ENCODE data around the gene FPGT. TPM values are rescaled to one million over a fixed set of nuclear protein-coding genes. Genes with fewer than 3 reads are reported as not detected.
"Not testable (repeated sequence)": the region's sequence is repeated elsewhere in the genome, so short reads cannot be mapped to it uniquely, and the experiment has no call there.

Gene FPGT
- 10.7 and 18.2 TPM in 2 replicates for total RNA-seq

DNA sequence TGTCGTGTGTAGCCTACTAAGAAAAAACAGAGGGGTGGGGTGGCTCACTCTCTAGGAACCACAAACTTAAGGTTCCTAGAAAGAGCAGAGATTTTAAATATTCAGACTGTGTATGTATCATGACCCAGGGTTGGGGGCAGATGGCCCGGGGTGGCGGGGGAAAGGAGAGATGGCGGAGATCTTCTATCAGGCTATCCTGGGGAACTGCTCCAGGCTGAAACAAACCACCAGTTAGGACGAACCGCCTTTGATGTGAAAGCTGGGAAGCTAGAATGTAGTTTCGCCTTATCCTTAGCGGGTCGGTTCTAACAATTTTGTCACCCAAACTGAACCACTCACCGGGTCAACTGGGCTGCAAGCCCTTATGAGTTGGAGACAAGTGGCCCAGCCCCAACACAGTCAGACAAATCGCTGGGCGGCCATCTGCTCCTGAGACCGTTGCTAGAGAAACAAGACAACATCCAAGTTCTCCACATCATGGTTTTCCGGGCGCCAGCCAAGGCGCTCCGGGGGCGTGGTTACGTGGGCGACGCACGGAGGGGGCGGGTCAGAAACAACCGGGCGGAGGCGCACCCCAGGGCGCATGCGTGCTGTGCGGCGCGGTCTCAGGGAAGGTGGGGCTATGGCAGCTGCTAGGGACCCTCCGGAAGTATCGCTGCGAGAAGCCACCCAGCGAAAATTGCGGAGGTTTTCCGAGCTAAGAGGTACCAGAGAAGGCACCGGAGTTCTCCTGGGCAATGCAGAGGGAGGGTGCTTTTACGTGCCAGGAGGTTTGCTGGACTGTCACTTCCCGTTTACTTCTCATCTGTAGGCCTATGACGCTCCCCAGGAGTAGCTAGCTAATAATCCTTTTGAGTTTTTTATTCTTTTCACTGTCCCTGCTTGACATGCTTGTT, at the start of gene FPGT, which contains the start of gene LRRIQ3:
FPGT (plus strand) TSS at position 586 of the 896 bp plus-strand sequence; CDS start at position 623, 37 bp downstream.
LRRIQ3 (minus strand) TSS at position 520 of the 896 bp plus-strand sequence. CDS start 14,492 bp downstream, outside the sequence.
- DNase-seq, result peak; percentile 97

DNA sequence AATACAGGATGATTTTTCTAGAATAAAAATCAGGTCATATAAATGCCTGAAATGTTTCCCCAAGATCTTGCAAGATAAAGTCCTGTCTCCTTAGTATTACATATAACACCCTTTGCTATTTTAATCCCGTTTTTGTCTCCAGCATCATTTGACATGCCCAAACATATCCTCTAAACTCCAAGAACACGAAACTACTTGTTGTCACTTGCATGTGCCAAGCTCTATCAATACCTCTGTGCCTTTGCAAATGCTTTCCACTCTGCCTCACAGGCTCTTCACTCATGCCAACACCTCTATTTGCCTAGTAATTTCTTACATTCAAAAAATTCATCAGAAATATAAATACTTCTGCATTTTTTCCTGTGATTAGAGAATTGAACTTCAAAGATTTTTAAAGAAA, 38.0 kb upstream of the FPGT start:
- DNase-seq, result no peak

DNA sequence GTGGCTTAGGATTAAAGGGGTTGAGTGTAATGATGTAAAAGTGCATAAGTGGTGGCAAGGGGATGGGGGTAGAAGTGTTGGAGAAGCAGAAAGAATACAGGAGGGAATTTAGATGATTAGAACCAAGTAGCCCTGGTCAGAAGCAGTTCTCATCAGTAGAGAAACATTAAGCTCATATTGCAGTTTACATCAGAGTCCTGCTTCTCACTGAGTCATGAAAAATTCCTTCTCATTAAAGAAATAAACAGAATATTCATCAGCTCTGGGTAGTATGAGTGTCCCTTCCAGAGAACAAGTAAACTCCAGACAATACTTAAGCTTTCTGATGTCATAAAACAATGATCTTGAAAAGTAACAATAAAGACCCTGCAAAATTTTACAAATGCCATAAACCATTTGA, 36.5 kb upstream of the FPGT start:
- DNase-seq, result no peak

DNA sequence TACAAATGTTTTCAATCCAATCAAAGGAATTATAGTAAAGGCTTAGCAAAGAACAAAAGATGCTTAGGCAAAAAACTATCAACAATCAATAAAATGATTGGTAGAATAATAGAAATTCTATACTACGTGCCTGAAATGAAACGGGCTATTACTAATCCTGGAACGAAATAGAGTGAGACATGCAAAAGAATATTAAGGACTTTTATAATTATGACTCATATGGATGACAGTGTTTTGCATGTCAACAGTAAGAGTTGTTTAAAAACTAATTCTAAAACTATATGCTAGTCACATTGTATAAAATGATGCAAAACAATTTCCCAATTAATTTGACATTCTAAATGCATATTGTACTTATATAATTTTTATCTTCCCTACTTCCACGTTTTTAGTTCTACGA, 35.7 kb upstream of the FPGT start:
- no peak for DNase-seq

DNA sequence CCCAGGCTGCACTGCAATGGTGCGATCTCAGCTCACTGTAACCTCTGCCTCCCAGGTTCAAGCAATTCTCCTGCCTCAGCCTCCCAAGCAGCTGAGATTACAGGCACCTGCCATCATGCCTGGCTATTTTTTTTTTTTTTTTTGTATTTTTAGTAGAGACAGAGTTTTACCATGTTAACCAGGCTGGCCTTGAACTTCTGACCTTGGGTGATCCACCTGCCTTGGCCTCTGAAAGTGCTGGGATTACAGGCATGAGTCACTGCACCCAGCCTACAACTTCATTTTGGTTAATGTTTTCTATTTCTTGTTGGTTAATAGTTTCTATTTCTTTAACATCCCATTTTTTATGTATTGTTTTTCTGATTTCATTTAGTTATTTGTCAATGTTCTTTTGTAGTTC, 23.6 kb upstream of the FPGT start:
- DNase-seq, result not testable (repeated sequence)

DNA sequence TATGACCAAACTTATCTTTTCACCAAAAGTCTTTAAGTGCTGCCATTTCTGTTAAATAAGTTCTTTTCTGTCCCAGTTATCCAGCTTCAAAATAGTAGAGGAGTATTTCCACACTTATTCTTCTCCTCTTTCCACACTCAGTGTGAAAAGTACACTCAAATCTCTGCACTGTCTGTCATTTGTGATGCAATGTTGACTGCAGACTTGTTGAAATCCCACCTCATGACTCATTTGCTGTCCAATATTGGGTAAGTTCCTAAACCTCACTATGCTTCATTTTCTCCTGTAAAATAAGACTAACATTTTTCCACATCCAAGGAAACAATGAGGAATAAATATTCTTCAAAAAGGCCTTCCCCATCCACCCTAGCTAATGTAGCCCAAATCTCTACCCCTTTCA, 17.6 kb upstream of the FPGT start:
- no peak for DNase-seq

DNA sequence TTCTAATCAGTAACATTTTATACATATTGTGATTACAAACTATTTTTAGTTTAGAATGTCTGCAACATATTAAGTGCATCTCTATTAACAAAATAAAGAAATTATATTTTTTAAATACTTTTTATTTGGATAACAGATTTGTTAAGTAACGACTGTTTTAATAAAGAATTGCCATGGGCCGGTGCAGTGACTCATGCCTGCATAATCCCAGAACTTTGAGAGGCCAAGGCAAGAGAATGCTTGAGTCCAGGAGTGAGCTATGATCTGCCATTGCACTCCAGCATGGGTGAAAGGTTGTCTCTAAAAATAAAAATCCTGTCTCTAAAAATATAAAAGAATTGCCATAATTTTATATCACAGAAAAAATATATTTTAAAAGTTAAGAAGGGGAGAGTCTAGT, 4.1 kb upstream of the FPGT start:
- DNase-seq, result no peak

DNA sequence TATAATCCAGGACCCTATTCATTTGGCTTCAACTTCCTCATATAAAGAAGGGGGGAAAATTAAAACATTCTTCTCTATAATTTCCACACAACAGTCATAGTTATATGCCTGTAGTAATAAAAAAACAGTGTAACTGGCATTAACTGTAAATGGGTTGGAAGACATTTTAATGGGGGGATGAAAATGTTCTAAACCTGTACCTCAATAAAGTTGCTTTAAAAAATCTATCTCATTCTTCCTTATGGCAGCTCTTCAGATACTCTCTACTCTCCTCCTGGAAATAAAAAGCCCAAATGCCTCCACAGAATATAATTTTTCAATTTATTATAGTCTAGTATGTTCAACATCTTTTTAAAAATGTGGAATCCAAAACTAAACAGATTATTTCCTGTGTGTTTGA, 2.7 kb upstream of the FPGT start:
- DNase-seq, result no peak

DNA sequence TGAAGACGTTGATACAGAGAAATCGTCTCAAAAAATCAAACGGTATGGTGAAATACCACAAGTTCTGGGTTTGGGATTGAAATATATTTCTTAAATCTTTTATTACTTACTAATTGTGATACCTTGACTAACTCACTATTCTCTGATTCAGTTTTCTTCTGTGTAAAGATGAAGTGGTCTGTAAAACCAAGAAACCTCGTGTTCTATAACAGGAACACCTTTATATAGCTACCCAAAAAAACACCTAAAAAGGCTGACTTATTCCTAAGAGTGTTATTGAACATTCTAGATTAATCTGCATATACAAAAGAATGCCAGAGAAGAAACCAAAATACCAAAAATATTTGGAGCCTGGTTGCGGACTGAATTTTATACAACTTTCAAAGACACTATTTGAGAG, 787 bp upstream of the FPGT start:
- no peak for DNase-seq

DNA sequence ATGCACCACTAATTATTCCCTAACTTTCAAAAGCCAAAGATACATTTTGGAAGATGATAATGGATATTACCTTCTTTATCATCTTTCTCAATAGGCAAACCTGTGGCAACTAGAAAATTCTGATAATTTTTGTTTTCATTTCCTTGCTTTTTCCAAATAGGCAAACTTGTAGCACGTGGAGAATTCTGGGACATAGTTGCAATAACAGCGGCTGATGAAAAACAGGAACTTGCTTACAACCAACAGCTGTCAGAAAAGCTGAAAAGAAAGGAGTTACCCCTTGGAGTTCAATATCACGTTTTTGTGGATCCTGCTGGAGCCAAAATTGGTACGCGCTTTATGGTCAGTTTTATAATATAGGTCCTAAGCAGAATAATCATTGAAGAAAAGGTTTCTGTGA, 1.5 kb downstream of the FPGT start:
- no peak for DNase-seq

DNA sequence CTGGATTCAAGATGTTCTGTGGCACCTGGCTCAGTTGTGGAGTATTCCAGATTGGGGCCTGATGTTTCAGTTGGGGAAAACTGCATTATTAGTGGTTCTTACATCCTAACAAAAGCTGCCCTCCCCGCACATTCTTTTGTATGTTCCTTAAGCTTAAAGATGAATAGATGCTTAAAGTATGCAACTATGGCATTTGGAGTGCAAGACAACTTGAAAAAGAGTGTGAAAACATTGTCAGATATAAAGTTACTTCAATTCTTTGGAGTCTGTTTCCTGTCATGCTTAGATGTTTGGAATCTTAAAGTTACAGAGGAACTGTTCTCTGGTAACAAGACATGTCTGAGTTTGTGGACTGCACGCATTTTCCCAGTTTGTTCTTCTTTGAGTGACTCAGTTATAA, 7.2 kb downstream of the FPGT start:
- DNase-seq, result no peak

DNA sequence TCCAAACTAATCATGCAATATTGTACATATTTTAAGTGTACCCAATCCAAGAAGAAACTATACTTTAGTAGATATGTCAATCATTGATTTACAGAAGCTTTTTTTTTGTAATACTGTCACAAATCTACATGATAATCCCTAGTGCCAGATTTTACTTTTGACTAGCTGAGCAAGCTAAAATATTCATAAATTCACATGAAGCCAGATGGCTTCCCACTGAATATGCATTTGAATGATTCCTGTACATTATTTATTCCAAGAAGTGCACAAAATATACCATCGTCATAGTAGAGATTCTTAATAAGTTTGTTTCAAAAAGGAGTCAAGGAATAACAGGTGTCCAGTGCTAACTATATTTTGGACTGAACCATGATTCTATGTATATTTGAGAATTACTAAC, 17.2 kb downstream of the FPGT start:
- no peak for DNase-seq

DNA sequence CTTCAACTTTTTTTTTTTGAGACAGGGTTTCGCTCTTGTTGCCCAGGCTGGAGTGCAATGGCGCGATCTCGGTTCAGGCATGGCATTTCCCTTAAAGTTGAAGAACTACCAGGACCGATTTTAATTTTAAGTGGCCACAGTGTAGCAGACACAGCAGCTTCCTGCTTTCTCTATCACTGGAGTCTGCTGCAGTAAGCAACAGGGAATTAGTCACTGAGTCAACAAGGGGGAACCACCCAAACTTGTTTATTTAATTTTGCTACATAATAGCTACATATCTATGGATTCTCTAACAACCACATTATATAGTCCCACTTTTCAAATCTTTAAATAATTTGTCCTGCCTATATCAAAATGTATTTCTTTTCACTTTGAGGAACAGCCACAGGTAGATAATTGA, 24.7 kb downstream of the FPGT start:
- no peak for DNase-seq

DNA sequence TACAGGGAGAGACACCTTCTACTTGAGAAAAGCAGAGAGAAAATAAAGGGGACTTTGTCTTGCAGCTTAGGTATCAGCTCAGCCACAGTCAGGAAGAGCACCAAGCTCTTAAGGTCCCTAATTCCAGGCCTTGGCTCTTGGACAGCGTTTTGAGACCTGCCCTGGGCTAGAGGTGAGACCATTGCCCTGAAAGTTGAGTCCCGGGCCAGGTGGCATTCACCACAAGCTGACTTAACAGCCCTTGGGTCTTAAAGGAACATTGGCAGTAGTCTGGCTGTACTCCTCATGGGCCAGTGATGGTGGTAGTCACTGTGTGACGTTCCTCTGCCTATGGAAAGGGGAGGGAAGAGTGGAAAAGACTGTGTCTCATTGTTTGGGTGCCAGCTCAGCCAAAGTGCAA, 25.4 kb downstream of the FPGT start:
- no peak for DNase-seq

DNA sequence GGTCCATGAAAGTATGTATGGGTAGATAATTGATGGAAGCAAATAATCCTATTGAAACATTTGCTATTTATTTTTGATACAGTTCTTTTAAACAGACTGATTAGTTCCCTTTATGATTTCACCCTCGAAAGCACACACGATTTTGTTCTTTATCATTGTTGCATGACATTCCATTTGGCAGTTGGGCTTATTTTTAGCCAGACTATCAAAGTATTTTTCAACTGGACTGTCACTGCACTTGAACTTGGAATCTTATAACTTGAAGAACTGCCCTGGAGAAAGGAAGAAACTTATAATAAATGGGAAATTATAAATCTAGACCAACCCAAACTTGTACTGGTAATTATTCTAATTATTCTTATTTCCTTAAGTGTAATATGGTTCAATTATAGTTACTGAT, 37.1 kb downstream of the FPGT start, which contains the start of gene TNNI3K:
TNNI3K (plus strand) TSS at position 235 of the 400 bp plus-strand sequence; CDS start at position 300, 65 bp downstream.
- no peak for DNase-seq

DNA sequence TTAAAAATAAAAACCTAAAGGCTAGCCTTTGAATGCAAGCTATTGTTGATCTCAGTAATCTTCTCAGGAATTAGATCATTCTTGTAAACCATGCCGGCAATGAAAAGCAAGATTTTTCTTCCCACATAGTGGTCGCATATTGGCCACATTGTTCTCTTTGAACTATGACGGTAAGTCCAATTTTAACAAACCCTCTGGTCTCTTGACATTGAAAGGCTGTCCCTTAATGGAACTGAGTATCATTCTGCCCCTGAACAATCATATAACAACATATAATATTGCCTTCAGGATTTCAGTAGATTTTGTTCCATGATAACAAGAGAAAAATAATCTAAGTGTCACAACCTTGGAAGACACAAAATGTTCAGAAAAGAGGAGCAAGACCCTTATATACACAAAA, 38.4 kb downstream of the FPGT start:
- DNase-seq, result no peak

DNA sequence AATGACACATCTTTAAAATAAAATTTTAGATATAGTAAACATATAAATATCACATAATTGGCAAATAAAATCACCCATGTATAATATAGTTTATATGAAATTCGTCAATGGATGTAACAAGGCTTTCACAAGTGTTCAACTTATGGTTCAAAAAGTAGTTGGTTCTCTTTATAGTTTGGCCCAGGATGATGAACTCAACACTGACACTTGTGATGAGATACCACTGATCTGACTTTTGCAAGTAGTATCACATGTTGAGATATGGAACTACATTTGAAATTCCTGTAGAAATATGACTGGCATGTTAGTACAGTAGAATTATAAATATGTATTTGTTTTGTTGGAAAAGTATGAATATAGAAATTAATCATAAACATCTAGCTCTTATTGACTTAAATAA, 39.0 kb downstream of the FPGT start:
- DNase-seq, result no peak

DNA sequence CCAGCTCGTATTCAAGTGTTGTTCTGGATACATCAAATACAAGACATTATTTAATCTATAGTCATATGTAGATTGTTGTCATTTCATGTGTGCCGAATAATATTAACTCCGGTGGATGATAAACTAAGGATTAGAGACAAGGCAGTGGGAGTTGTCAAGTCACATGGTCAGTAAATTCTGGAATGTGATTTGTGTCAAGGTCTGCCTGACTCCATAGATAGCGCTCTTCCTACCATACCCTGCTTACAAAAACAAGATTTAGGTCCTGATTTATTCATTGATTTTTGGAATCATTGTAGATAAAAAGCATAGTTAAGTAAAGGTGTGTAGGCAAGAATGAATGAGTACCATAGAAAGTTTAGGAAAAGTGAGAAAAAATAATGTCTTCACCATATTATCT, 39.7 kb downstream of the FPGT start:
- DNase-seq, result no peak

DNA sequence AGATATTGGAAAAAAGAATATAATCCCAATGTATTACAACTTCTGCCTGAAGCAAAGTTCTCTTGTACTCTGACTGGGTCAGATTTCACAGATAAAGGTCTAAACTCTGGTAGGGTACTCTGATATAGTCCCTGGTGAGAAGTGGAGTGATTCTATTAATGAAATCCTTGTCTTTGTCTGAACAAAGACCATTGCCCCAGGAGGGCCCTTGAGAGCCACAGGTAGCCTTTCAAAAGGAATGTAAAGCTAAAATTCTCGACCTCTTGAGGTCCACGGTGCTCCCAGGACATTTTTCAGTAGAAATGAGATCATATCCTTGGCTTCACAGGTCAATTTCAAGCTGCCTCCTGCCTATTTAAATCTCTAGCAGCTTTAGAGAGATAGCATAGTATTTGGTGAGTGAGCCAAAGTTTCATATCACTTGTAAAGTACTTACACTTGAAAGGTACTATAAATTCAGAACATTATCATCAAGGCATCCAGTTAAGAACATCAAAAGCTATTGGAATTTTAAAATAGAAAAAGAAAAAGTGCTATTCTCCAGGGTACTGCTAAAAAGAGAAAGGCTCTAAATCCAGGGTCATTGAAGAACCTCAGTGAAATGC, 47.2 kb downstream of the FPGT start:
- DNase-seq, result no peak

DNA sequence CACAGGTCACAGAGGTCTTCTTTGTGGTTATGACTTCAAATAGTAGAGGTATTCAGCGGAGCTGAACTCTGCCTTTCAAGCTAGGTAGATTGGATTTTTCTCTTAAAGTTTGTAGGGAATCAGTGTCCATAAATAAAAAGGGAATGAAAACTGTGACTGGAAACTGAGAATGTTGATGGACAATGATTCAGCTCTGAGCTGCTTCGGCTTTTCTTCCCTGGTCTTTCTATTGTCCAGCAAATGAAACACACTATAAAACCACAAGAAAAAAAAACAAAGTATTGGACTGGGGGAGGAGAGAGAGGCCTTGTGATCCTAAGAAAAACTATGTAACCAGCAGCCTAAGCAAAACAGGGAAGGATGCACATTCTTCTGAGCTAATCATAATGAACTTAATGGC, 48.3 kb downstream of the FPGT start:
- DNase-seq, result no peak

DNA sequence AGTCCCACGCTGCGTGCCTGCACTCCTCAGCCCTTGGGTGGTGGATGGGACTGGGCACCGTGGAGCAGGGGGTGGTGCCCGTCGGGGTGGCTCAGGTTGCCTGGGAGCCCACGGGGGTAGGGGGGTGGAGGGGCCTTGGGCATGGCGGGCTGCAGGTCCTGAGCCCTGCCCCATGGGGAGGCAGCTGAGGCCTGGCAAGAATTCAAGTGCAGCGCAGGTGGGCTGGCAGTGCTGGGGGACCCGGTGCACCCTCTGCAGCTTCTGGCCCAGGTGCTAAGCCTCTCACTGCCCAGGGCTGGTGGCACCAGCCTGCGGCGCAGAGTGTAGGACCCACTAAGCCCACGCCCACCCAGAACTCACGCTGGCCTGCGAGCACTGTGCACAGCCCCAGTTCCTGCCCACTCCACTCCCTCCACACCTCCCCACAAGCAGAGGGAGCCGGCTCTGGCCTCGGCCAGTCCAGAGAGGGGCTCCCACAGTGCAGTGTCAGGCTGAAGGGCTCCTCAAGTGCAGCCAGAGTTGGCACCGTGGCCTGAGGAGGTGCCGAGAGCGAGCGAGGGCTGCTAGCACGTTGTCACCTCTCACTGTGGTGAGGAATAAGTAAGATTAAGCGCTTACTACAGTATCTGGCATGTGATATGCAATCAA, 50.0 kb downstream of the FPGT start:
- DNase-seq, result no peak

DNA sequence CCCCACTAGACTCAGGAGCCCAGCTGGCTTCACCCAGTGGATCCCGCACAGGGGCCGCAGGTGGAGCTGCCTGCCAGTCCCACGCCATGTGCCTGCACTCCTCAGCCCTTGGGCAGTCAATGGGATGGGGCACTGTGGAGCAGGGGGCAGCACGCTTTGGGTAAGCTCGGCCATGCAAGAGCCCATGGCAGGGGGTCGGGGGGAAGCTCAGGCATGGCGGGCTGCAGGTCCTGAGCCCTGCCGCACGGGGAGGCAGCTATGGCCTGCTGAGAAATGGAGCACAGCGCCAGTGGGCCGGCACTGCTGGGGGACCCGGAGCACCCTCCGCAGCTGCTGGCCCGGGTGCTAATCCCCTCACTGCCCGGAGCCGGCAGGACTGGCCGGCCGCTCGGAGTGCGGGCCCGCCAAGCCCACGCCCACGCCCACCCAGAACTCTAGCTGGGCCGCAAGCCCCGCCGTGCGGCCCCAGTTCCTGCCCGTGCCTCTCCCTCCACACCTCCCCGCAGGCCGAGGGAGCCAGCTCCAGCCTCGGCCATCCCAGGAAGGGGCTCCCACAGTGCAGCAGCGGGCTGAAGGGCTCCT, 55.3 kb downstream of the FPGT start:
- DNase-seq, result not testable (repeated sequence)

Data from dermis blood vessel endothelial cell (primary cell).